H9 (cell line): ENCODE measurements around the gene TMEM156. TPM values are rescaled to one million over a fixed set of nuclear protein-coding genes. Genes with fewer than 3 reads are reported as not detected.

ENCODE experiments used
- DNase-seq: peaks from one replicate; pipeline ENCODE4 v3.0.0-alpha.2; 2017
- H2AFZ ChIP-seq: one replicate; pipeline ENCODE4 v1.6.1; 2013; ENCODE audit warnings: mild to moderate bottlenecking, low read length, control low read depth, moderate library complexity
- H2AK5ac ChIP-seq: 2 replicates; pipeline ENCODE4 v1.6.1; 2013; ENCODE audit warnings: low read length, control low read depth, mixed read lengths; ENCODE audit not compliant: insufficient read length
- H2BK120ac ChIP-seq: one replicate; pipeline ENCODE4 v1.6.1; 2013; ENCODE audit warnings: low read depth, mild to moderate bottlenecking, low read length, control low read depth, inconsistent platforms; ENCODE audit not compliant: poor library complexity, severe bottlenecking
- H2BK12ac ChIP-seq: 2 replicates; pipeline ENCODE4 v1.6.1; 2013; ENCODE audit warnings: low read length, control low read depth, mixed read lengths, low read depth; ENCODE audit not compliant: insufficient read length
- H2BK15ac ChIP-seq: 2 replicates; pipeline ENCODE4 v1.6.1; 2013; ENCODE audit warnings: low read depth, low read length, control low read depth
- H2BK20ac ChIP-seq: one replicate; pipeline ENCODE4 v1.6.1; 2013; ENCODE audit warnings: low read depth, mild to moderate bottlenecking, low read length, control low read depth, inconsistent platforms; ENCODE audit not compliant: poor library complexity, severe bottlenecking
- H2BK5ac ChIP-seq: 2 replicates; pipeline ENCODE4 v1.6.1; 2013; ENCODE audit warnings: low read length, control low read depth, mixed read lengths; ENCODE audit not compliant: insufficient read length
- H3K14ac ChIP-seq: 2 replicates; pipeline ENCODE4 v1.6.1; 2013; ENCODE audit warnings: low read length, control low read depth; ENCODE audit not compliant: insufficient read depth
- H3K18ac ChIP-seq: 2 replicates; pipeline ENCODE4 v1.6.1; 2013; ENCODE audit warnings: low read depth, mild to moderate bottlenecking, mixed read lengths, low read length, control low read depth; ENCODE audit not compliant: insufficient read length
- H3K23ac ChIP-seq: 2 replicates; pipeline ENCODE4 v1.6.1; 2013; ENCODE audit warnings: low read length, control low read depth, mixed read lengths, low read depth; ENCODE audit not compliant: insufficient read length
- H3K23me2 ChIP-seq: 2 replicates; pipeline ENCODE4 v1.6.1; 2013; ENCODE audit warnings: low read depth, mild to moderate bottlenecking, mixed read lengths, low read length, control low read depth; ENCODE audit not compliant: insufficient read length, poor library complexity, severe bottlenecking
- H3K27ac ChIP-seq: 2 replicates; pipeline ENCODE4 v1.5.1; 2013; ENCODE audit warnings: low read length, control low read depth, mixed read lengths, low read depth; ENCODE audit not compliant: insufficient read length
- H3K27me3 ChIP-seq: 2 replicates; pipeline ENCODE4 v1.6.1; 2013; ENCODE audit warnings: low read length, control low read depth, inconsistent platforms; ENCODE audit not compliant: insufficient read depth
- H3K4ac ChIP-seq: 2 replicates; pipeline ENCODE4 v1.6.1; 2013; ENCODE audit warnings: low read depth, mild to moderate bottlenecking, control low read depth, inconsistent platforms, low read length, moderate library complexity
- H3K4me1 ChIP-seq: 2 replicates; pipeline ENCODE4 v1.6.1; 2013; ENCODE audit warnings: low read length, control low read depth, inconsistent platforms; ENCODE audit not compliant: insufficient read depth
- H3K4me2 ChIP-seq: 2 replicates; pipeline ENCODE4 v1.6.1; 2013; ENCODE audit warnings: low read length, control low read depth, mixed read lengths; ENCODE audit not compliant: insufficient read length, insufficient read depth
- H3K56ac ChIP-seq: 2 replicates; pipeline ENCODE4 v1.6.1; 2013; ENCODE audit warnings: low read depth, mild to moderate bottlenecking, mixed read lengths, low read length, control low read depth; ENCODE audit not compliant: insufficient read length
- H3K79me1 ChIP-seq: 2 replicates; pipeline ENCODE4 v1.6.1; 2013; ENCODE audit warnings: low read depth, mild to moderate bottlenecking, moderate library complexity, low read length, control low read depth, inconsistent platforms; ENCODE audit not compliant: insufficient read depth, poor library complexity, severe bottlenecking
- H3K79me2 ChIP-seq: 2 replicates; pipeline ENCODE4 v1.6.1; 2013; ENCODE audit warnings: low read length, control low read depth, inconsistent platforms; ENCODE audit not compliant: insufficient read depth
- H3K9ac ChIP-seq: 2 replicates; pipeline ENCODE4 v1.6.1; 2013; ENCODE audit warnings: low read length, control low read depth, mixed read lengths; ENCODE audit not compliant: insufficient read length; ENCODE audit errors: extremely low read depth
- H3K9me3 ChIP-seq: one replicate; pipeline ENCODE4 v1.6.1; 2013; ENCODE audit warnings: low read depth, low read length, inconsistent platforms; ENCODE audit not compliant: control insufficient read depth
- H3T11ph ChIP-seq: one replicate; pipeline ENCODE4 v1.6.1; 2013; ENCODE audit warnings: mild to moderate bottlenecking, low read length, control low read depth, inconsistent platforms
- H4K20me1 ChIP-seq: one replicate; pipeline ENCODE4 v1.6.1; 2013; ENCODE audit not compliant: control insufficient read depth, insufficient read length, insufficient read depth
- H4K5ac ChIP-seq: 2 replicates; pipeline ENCODE4 v1.6.1; 2013; ENCODE audit warnings: low read depth, mild to moderate bottlenecking, mixed read lengths, low read length, control low read depth; ENCODE audit not compliant: insufficient read length
- H4K8ac ChIP-seq: replicated peaks from 2 replicates; pipeline ENCODE4 v1.6.1; 2013; ENCODE audit warnings: low read length, control low read depth, mixed read lengths, low read depth; ENCODE audit not compliant: insufficient read length
- H4K91ac ChIP-seq: 2 replicates; pipeline ENCODE4 v1.6.1; 2013; ENCODE audit warnings: low read depth, mild to moderate bottlenecking, moderate library complexity, mixed read lengths, low read length, control low read depth; ENCODE audit not compliant: insufficient read length
- H3K27ac Mint-ChIP-seq, 3 experiments: 2 replicates in 2 of 3; 3 replicates in 1 of 3; pipeline ENCODE4 v1.8.0; 2020 to 2021; ENCODE audit warnings: mixed read lengths in 3 of 3, mild to moderate bottlenecking in 1 of 3, moderate library complexity in 1 of 3
- H3K27me3 Mint-ChIP-seq: 2 replicates; pipeline ENCODE4 v1.8.0; 2021; ENCODE audit warnings: low read depth, mild to moderate bottlenecking, moderate library complexity, mixed read lengths
- H3K36me3 Mint-ChIP-seq, 3 experiments: 2 replicates in 2 of 3; 3 replicates in 1 of 3; pipeline ENCODE4 v1.8.0; 2020 to 2021; ENCODE audit warnings: low read depth in 3 of 3, mixed read lengths in 3 of 3; ENCODE audit not compliant: insufficient read depth in 1 of 3
- H3K4me1 Mint-ChIP-seq, 2 experiments: 2 replicates each; pipeline ENCODE4 v1.8.0; 2020; ENCODE audit warnings: mixed read lengths in 2 of 2
- H3K4me3 Mint-ChIP-seq, 2 experiments: 2 replicates in 1 of 2; 3 replicates in 1 of 2; pipeline ENCODE4 v1.8.0; 2020 to 2021; ENCODE audit warnings: mild to moderate bottlenecking in 2 of 2, mixed read lengths in 2 of 2, moderate library complexity in 1 of 2
- H3K9me3 Mint-ChIP-seq, 2 experiments: 2 replicates in 1 of 2; 3 replicates in 1 of 2; pipeline ENCODE4 v1.8.0; 2020; ENCODE audit warnings: mild to moderate bottlenecking in 2 of 2, mixed read lengths in 2 of 2, moderate library complexity in 1 of 2
- WGBS: extraction: QIAGEN DNeasy Blood & Tissue Kit; methylation state at CpG from one replicate; pipeline ENCODE4 v1.1.7; 2013; ENCODE audit warnings: missing lambda C conversion rate, low lambda C conversion rate, mixed read lengths; ENCODE audit not compliant: insufficient read length; ENCODE audit errors: extremely low coverage; 5-methylcytosine and 5-hydroxymethylcytosine counted together
- total RNA-seq: library from RNA; stranded (reverse); gene quantifications from 2 replicates; pipeline ENCODE4 v1.2.1, GENCODE V29; 2021
- TF ChIP-seq, protein P1 (sequence below): fragments of 200-600 bp; sonication (generic); conservative IDR thresholded peaks from 3 replicates; pipeline ENCODE4 v1.8.0; 2021; ENCODE audit warnings: antibody characterized with exemption, mild to moderate bottlenecking

TMEM156 gene
- total RNA-seq, 1 experiment from 2014 or later, result not detected

DNA sequence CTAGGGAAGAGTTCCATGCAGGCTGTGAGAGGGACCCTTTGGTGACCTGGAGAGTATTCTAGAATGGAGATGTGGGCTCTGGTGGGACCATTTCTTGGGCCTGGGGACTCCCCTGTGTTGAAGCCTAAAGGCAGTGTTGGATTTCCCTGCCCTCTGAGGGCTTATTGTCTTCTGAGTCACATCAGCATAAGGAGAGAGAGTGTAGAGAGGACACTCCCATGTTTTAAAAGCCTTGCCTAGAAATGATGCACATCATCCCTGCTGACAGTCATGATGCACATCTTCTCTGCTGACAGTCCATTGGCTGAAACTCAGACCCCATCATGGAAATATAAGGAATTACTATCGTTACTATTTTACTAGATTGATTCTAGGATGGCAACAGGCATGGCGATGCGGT is 112.7 kb downstream of the TMEM156 start:
- Mint-ChIP-seq H3K27me3 (no peaks in the 10 kb centered on the region; the same call in 1 of the 2 replicates), H3K9me3 (no peaks in the 10 kb centered on the region; a peak in 1 of 5 replicates), H3K27ac (no peak overlapping the region), H3K4me1 (peaks cover 0 to 5% of the 10 kb centered on the region in 2 experiments; a peak in 1 of 4 replicates), H3K36me3 (peaks cover 0 to 8% (median 7%) of the 10 kb centered on the region in 3 experiments; a peak in 5 of 7 replicates), H3K4me3 (no peak overlapping the region)
- H3K23me2 ChIP-seq, result no peaks in the 10 kb centered on the region
- DNase-seq, result no peak
- no peak overlapping the region for H3K14ac ChIP-seq
- H2AK5ac ChIP-seq, result no peak overlapping the region
- H4K91ac ChIP-seq, result no peak overlapping the region
- no peak overlapping the region for H3K56ac ChIP-seq
- no peak overlapping the region for H3K18ac ChIP-seq
- H3K4me1 ChIP-seq, result no peaks in the 10 kb centered on the region
- H3K79me1 ChIP-seq, result no peaks in the 10 kb centered on the region
- no peaks in the 10 kb centered on the region for H3K27me3 ChIP-seq
- H3K4ac ChIP-seq, result no peak overlapping the region
- H4K5ac ChIP-seq, result no peak overlapping the region
- no peak overlapping the region for H2BK20ac ChIP-seq
- no peaks in the 10 kb centered on the region for H3K79me2 ChIP-seq
- H2BK5ac ChIP-seq, result no peak overlapping the region
- H4K8ac ChIP-seq, result no peak overlapping the region
- no peaks in the 10 kb centered on the region for H3K9me3 ChIP-seq
- no peak overlapping the region for H3K27ac ChIP-seq
- no CpG with 5 or more reads among the region's 3 CpGs for WGBS
- no peak overlapping the region for H3K23ac ChIP-seq
- H3K4me2 ChIP-seq, result no peak overlapping the region
- TF ChIP-seq, protein P1, sequence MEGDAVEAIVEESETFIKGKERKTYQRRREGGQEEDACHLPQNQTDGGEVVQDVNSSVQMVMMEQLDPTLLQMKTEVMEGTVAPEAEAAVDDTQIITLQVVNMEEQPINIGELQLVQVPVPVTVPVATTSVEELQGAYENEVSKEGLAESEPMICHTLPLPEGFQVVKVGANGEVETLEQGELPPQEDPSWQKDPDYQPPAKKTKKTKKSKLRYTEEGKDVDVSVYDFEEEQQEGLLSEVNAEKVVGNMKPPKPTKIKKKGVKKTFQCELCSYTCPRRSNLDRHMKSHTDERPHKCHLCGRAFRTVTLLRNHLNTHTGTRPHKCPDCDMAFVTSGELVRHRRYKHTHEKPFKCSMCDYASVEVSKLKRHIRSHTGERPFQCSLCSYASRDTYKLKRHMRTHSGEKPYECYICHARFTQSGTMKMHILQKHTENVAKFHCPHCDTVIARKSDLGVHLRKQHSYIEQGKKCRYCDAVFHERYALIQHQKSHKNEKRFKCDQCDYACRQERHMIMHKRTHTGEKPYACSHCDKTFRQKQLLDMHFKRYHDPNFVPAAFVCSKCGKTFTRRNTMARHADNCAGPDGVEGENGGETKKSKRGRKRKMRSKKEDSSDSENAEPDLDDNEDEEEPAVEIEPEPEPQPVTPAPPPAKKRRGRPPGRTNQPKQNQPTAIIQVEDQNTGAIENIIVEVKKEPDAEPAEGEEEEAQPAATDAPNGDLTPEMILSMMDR, result no peak
- no peaks in the 10 kb centered on the region for H4K20me1 ChIP-seq
- no peak overlapping the region for H2BK12ac ChIP-seq
- no peak overlapping the region for H2BK15ac ChIP-seq
- no peak overlapping the region for H3T11ph ChIP-seq
- H2AFZ ChIP-seq, result no peak overlapping the region
- no peak overlapping the region for H3K9ac ChIP-seq
- H2BK120ac ChIP-seq, result no peak overlapping the region
